AG08395 (cell line): ENCODE results near the gene TSC22D4.

Experiments used
- DNase-seq: peaks from one replicate; pipeline ENCODE4 v3.0.0; 2012; ENCODE audit warnings: mixed read lengths, low spot score

The TSC22D4 gene

DNA sequence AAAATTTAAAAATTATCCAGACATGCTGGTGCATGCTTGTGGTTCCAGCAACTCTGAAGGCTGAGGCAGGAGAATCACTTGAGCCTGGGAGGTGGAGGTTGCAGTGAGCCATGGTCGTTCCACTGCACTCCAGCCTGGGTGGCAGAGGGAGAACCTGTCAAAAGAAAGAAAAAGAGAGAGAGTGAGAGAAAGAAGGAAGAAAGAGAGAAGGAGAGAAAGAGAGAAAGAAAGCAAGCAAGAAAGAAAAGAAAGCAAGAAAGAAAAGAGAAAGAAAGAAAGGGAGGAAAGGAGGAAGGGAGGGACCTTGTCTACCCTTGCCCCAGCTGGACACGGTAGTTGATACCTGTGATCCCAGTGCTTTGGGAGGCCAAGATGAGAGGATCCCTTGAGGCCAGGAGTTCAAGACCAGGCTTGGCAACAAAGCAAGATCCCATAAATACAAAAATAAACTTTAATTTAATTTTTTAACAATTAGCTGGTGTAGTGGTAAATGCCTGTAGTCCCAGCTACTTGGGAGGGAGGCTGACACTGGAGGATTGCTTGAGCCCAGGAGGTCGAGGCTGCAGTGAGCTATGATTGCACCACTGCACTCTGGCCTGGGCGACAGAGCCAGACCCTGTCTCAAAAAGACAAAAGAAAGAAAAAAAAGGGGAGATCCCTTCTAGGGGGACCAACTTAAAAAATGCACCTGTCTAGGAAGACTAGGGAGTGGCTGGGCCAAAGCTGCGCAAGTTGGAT lies 13.9 kb upstream of the TSC22D4 start:
- no peak for DNase-seq

DNA sequence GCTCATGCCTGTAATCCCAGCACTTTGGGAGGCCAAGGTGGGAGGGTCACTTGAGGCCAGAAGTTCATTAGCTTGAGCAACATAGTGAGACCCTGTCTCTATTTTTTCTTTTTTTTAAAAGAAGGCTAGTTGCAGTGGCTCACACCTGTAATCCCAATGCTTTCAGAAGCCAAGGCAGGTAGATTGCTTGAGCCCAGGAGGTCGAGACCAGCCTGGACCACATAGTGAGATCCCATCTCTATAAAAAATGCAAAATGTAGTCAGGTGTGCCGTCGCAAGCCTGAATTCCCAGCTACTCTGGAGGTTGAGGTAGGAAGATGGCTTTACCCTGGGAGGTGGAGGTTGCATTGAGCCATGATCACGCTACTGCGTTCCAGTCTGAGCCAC lies 12.2 kb upstream of the TSC22D4 start:
- no peak for DNase-seq

DNA sequence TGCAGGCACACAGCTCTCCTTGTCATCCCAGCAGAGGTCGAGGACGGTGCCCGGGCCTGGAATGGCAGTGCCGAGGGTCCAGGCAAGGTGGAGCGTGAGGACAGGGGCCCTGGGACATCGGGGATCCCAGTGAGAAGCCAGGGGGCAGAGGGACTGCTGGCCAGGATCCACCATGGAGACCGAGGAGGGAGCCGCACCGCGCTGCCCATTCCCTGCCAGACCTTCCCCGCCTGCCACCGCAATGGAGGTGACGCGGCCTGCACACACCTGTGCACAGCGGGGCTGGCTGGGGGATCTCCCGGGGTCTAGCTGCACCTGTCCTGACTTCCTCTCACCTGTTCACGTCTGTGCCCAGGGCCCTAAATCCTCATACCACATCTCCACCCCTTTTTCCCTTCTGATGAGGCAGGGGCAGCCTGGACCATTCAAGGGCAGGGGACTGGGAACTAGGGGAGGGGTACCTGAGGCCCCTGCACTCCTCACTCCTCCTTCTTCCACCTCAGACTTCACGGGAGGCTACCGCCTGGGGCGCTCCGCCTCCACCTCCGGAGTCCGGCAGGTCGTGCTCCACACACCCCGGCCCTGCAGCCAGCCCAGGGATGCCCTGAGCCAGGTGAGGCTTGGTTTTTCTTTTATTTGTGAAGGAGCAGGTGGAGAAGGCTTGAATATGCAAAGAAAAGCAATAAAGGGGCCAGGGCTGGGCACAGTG lies 11.6 kb upstream of the TSC22D4 start:
- DNase-seq: no peak

DNA sequence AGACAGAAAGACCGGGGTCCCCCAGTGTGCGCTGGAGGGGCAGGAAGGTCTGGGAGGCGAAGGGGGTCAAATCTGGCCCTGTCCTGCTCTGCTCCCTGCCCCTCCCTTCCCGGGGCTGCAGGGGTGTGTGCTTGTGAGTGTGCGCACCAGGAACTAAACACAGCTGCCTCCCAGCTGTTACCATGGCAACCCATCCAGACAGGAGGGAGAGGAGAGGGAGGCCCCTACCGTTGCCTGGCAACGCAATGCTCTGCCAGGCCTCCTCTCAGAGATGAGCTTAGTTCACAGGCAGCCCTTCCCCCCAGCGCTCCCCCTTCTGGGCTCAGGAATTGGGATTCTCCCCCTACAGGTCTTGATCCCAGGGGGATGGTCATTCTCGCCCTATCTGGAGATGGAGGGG lies 10.8 kb upstream of the TSC22D4 start:
- DNase-seq: peak; percentile 95

DNA sequence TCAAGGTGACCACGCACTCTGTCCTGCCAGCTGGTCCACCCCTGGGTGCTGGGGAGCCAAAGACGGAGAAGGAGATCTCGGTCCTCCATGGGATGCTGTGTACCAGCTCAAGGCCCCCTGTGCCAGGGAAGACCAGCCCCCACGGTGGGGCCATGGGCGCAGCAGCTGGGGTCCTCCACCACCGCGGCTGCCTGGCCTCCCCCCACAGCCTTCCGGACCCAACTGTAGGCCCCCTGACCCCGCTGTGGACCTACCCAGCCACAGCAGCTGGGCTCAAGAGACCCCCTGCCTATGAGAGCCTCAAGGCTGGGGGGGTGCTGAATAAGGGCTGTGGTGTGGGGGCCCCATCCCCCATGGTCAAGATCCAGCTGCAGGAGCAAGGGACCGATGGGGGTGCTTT lies 10.1 kb upstream of the TSC22D4 start:
- no peak for DNase-seq

DNA sequence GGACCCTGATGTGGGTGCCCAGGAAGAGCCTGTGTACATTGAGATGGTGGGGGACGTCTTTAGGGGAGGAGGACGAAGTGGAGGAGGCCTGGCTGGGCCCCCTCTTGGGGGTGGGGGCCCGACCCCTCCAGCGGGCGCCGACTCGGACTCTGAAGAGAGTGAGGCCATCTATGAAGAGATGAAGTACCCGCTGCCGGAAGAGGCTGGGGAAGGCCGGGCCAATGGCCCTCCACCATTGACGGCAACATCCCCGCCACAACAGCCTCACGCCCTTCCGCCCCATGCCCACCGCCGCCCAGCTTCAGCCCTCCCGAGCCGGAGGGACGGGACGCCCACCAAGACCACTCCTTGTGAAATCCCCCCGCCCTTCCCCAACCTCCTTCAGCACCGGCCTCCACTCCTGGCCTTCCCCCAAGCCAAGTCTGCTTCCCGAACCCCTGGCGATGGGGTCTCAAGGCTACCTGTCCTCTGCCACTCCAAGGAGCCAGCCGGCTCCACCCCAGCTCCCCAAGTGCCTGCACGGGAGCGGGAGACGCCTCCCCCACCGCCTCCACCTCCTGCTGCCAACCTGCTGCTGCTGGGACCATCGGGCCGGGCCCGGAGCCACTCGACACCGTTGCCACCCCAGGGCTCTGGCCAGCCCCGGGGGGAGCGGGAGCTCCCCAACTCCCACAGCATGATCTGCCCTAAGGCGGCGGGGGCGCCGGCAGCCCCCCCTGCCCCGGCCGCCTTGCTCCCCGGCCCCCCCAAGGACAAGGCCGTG lies 9.5 kb upstream of the TSC22D4 start:
- no peak for DNase-seq

DNA sequence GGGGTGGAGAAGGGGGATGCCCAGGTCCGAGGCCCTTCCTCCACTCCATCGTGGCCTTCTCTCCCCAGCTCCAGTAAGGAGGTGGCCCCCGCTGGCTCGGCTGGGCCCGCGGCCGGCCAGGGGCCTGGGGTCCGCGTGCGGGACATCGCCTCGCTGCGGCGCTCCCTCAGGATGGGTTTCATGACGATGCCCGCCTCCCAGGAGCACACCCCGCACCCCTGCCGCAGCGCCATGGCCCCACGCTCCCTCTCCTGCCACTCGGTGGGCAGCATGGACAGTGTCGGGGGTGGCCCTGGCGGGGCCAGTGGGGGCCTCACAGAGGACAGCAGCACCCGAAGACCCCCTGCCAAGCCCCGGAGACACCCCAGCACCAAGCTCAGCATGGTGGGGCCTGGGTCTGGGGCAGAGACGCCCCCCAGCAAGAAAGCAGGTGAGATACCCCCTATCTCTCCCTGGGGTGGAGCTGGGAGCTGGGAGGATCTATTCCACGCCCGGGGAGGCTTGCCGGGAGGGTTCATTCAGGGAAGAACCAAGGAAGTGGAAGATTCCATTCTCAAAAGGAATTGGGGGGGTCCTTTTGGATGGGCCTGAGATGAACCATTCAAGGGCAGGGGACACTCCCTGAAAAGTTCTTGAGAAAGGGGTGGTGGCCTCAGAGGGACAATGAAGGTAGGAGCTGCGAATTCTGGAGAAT lies 7.9 kb upstream of the TSC22D4 start:
- no peak for DNase-seq

DNA sequence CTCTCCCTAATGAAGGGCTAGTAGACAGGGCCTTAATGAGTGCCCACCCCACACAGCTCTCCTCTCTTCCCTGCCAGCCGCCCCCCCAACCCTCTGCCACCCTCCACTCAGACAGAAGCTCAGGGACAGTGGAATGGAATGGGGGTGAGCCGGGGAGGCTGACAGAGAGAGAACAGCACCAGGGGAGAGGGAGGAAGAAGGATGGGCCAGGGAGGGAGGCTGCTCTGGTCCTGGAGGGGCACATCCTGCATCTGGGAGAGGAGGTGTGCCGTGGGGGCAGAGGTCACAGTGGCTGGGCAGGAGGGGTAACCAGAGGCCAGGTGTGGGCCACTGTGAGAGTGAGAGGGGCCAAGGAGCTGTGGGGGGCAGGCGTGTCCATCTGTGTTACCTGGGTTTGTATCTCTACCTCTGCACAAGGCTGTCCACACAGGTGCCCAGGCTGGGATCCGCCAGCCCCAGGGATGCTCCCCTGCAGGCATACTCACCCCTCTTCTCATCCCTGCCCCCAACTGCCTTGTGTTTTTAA lies 7.2 kb upstream of the TSC22D4 start:
- no peak for DNase-seq

DNA sequence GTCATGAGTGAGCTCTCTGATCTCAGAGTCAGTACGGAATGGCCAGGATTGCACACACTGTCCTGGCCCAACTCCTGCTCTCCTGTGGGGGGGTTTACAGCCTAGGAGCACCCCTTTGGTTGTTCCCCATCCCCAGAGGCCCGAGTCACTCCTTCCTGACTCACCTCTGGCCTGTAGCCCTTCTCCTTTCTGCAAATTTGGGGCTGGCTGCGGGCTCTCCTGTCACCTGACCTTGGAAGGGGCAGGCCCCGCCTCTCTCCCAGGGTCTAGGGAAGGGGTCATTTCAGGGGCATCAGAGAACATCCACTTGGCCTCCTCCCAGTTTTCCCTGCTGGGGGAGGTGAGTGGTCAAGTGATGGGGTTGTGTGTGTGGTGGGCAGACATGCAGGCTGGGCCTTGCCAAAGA lies 6.5 kb upstream of the TSC22D4 start:
- DNase-seq: no peak

DNA sequence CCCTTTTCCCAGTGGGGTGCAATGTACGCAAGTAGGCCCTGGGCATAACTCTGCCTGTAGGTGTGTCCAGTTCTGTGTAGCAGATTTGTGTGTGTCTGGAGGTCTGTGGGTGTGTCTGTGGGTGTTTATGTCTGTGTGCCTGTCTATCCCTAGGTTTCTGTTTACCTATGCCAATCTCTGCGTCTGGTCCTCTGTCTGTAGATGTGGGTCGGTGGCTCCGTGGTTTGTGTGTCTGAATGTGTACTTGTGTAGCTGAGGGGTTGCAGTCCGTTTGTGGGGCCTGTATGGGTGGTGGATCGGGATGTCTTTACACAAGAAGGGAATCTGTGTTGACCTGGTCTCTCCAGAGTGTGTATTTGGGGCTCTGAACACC lies 5.6 kb upstream of the TSC22D4 start:
- DNase-seq: peak; percentile 1

DNA sequence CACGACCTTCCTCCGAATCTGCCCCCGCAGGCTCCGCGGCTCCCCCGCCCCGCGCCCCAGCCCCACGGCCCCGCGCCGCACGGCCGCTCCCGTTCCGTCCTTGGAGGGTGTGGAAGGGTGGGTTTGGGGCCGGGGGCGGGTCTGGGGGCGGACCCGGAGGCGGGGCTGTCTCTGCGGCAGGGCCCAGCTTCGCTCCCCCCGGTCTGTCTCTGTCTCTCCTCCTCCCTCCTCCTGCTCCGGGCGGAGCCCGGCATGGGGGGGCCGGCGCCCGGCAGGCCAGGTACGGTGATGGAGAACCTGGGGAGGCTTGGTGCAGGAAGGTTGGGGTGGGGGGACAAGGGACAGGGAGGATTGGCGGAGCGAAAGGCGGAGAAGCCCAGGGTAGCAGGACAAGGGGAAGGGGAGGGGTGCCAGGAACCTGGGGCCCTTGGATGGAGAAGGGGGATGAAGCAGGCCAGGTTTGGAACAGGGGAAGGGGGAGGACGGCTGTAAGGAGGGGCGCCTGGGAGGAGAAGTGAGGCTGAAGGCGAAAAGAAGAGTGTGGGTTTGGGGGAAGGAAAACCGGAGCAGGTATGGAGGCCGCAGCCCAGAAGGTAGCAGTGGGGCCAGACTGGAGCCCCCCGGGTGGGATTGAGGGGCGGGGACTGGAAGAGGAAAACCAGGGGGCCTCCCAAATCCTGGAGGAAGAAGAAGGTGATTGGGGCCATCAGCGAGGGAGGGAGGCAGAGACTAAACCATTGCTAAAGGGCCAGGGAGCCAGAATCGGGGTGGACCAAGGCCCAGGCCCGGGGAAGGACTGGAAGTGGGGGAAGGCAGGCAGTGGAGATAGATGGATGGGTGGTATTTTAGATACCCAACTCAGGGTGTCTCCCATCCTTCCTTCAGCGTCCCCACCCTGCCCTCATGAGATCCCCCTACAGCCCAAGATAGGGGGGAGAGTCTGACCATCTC lies 5.0 kb upstream of the TSC22D4 start, which contains the start of gene NYAP1:
Gene NYAP1 (plus strand): TSS at position 206 of the 951 bp plus-strand sequence. CDS start 1,385 bp downstream, outside the sequence.
- DNase-seq: peak; percentile 34

DNA sequence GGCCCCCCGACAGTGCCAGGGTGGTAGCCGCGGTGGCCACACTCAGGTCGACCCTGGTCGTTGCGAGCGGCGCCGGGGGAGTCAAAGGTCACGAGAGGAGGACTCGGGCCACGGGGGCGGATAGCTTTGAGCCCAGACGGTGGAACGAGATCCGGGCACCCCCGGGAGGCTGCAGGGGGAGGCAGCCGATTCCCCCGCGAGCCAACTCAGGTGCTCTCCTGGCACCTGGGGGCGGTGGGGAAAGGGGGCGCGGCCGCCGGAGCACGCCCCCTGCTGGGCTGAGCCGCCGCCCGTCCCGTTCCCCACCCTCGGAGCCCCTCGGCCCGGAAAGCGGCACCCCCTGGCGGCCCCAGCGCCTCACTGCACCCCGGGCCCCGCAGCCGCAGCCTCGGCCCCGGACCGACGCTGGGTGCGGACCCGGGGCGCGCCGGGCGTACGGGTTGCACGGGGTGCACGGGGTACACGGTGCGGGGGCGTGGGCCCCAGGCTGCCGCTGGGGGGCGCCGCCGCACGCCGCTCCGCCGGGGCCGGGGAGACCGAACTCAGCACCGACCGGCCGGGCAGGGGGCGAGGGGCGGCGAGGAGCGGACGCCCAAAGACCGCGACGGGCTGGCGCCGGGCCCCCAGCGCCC lies 4.2 kb upstream of the TSC22D4 start:
- DNase-seq: peak; percentile 67

DNA sequence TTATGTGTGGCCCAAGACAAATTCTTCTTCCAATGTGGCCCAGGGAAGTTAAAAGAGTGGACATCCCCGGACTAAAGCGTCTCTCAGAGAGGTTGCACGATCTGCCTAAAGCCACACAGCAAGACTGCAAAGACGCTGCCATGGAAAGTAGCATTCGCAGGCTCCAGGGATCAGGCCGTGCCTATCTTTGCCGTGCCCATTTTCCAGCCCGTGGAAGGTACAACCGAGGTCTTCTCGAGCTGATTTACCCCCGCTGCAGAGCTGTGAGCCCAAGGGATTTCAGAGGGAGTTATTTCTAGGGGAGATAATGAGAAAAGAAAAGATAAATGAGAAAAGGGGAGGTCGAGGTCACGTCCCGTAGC lies 3.7 kb upstream of the TSC22D4 start:
- DNase-seq: no peak

DNA sequence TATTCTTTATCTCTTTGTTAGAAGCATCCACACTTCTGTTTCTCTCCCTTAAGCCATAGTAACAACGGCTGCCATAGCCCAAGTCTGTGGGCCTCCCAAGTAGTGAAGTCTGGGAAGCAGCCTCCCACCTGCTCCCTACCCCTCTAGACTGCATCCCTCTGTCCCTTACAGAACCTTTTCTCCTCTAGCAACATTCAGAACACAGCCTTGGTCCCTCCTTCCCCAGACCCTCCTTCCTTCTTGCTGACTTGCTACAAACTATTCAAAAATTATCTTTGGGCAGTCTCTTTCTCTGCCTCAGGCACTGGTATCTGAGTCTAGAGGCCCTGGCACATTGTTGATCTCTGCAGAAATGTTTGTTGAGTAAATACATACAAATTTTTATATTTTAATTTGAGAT lies 2.5 kb upstream of the TSC22D4 start:
- no peak for DNase-seq

DNA sequence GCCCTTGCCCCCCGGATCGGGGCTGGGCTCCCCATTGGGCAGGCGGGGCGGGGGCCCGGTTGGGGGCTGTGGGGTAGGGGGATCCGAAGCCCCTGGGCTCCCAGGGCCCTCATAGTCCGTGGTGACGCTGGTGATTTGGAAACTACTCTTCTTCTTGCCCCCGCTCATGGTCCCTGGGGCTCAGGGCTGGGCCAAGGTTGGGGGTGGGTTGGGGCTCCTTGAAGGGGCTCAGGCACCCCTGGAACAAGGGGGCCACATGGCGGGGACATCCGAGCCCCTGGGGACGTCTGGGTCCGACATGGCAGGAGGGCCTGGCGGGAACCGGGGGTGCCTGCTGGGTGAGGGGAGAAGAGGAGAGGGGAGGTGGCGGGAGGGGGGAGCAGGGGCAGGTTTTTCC lies 1.1 kb downstream of the TSC22D4 start:
- DNase-seq: no peak

DNA sequence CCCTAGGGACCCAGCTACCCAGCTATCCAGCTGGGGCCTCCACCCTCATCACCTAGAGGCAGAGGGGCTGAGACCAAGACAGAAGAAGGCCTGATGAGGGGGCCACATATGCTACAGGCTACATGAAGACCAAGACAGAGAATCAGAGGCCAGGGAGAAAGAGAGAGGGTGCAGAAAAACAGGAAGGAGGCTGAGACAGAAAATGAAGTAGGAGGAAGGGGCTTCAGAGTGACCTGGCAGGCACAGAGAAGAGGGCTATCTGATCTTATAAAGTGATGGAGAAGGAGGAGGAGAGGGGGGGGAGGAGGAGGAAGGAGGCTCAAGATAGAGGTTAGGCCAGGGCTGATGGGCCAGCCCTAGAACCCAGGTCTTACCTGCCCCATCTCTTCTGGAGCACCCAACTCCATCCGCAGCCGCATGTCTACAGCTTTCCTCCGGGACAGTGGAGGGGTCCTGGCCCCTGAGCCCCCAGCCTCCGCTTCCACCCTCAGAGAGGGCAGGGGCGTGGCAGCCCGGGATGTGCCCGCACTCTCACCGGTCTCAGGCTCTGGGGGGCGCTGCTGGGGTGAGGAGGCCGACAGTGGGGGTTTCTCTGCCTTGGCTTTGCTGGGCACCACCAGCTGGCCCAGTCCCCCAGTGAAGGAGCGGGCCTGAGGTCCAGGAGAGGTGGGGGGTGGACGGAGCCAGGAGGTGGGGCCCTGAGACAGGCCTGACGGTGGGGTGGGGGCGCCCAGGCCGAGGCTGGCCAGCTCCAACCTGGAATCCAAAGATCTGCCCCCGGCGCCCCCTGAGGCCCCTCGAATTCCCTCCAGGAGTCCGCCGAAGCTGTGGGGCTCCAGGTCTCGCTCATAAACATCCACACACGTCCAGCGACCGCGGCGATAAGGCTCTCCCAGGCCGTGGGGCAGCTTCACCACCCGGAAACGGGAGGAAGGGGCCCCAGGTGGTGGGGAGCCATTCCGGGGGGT lies 1.8 kb downstream of the TSC22D4 start:
- no peak for DNase-seq

DNA sequence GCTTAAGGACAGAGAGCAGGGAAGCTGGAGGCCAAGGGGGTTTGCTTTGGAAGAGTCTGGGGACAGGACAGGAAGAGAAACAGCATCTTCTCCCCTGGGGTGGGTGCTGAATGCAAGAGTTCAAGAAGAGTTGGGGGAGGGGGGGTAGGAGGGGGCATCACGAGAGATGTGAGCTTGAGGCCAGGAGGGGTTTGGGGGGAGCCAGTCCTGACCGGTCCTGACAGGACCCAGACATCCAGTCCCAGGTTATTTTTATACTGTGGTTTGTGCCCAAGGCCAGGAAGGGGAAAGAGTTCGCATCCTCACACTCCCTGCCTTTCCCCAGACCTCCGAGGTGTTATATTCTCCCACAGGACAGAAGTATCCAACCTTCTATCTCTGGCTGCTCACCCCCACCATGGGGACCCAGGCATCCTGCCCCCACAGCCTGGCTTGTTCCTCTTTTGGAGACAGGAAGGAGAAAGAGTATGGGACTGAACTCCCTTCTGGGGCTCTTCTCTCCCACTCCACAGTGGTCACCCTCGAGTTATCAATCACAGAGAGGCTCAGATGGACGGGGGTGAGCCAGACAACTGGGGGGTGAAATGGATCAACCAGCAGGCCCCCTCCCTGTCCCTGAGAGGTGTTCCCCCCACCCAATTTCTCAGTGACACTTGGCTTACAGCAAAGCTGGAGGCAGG lies 2.8 kb downstream of the TSC22D4 start:
- no peak for DNase-seq

DNA sequence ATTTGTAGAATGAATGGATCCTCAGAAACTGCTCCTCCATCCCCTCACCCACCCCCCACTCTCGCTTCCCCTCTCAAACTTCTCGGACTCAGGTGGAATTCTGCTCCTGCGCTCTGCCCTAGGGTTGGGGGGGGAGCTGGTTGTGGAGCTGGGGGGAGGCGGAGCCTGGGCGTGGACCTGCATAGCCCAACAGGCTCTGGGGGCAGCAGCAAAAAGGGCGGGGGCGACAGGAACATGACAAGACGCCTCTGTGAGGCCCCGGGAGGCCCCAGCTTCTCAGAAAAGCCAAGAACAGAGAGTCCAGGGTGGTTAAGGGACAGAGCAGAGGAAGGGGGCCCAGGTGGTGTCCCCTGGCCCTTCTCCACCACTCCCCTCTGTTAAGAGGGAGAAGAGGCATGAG lies 3.5 kb downstream of the TSC22D4 start:
- no peak for DNase-seq
